PC-9 (cell line): Measurements from ENCODE around the gene ZFPM1. TPM values are rescaled to one million over a fixed set of nuclear protein-coding genes. Genes with fewer than 3 reads are reported as not detected.

Experiments used
- BruUV-seq: library from RNA; stranded (reverse); fragments of 400-500 nt; replicated peaks from 2 replicates; lab custom pipeline; 2021; lab: Mats Ljungman, UMichigan
- CTCF ChIA-PET: fragments of 300-600 bp; sonication (Branson Sonifier 250); formaldehyde crosslinking; loops from one replicate; lab custom pipeline; 2022; ENCODE audit warnings: antibody characterized with exemption; lab: Charles Lee
- POLR2A ChIA-PET: fragments of 300-600 bp; sonication (Branson Sonifier 250); formaldehyde crosslinking; loops from one replicate; lab custom pipeline; 2022; ENCODE audit warnings: antibody characterized with exemption; ENCODE audit not compliant: unreplicated experiment; lab: Charles Lee
- DNase-seq, 2 experiments: peaks; one replicate each; pipeline versions ENCODE4 v3.0.0 to v3.0.0-alpha.2; 2015 to 2022; ENCODE audit warnings: mixed read lengths in 1 of 2
- H2AFZ ChIP-seq: fragments of 200-600 bp; sonication (generic); 2 replicates; pipeline ENCODE4 v1.8.1; 2017; ENCODE audit warnings: antibody characterized with exemption
- H3F3A ChIP-seq: fragments of 200-600 bp; sonication (generic); 2 replicates; pipeline ENCODE4 v1.8.1; 2017; ENCODE audit warnings: antibody characterized with exemption, mild to moderate bottlenecking, low read depth; ENCODE audit not compliant: insufficient read depth
- H3K27ac ChIP-seq: fragments of 200-600 bp; sonication (generic); 2 replicates; pipeline ENCODE4 v1.6.1; 2016; ENCODE audit warnings: mixed run types
- H3K27me3 ChIP-seq: fragments of 200-600 bp; sonication (generic); 2 replicates; pipeline ENCODE4 v1.6.1; 2016; ENCODE audit warnings: low read depth, mixed run types; ENCODE audit not compliant: insufficient read depth
- H3K36me3 ChIP-seq: fragments of 200-600 bp; sonication (generic); 2 replicates; pipeline ENCODE4 v1.6.1; 2016; ENCODE audit warnings: low read depth, mixed run types
- H3K4me1 ChIP-seq: fragments of 200-600 bp; sonication (generic); replicated peaks from 2 replicates; pipeline ENCODE4 v1.6.1; 2016; ENCODE audit warnings: mixed run types; ENCODE audit not compliant: insufficient read depth
- H3K4me2 ChIP-seq: fragments of 200-600 bp; sonication (generic); 2 replicates; pipeline ENCODE4 v1.6.1; 2017; ENCODE audit warnings: mixed run types
- H3K4me3 ChIP-seq: fragments of 200-600 bp; sonication (generic); 2 replicates; pipeline ENCODE4 v1.6.1; 2016; ENCODE audit warnings: mixed run types
- H3K79me2 ChIP-seq: fragments of 200-600 bp; sonication (generic); 2 replicates; pipeline ENCODE4 v1.6.1; 2017; ENCODE audit warnings: low read depth, mixed run types
- H3K9me2 ChIP-seq: fragments of 200-600 bp; sonication (generic); 2 replicates; pipeline ENCODE4 v1.8.1; 2017; ENCODE audit warnings: mild to moderate bottlenecking; ENCODE audit not compliant: insufficient read depth
- H3K9me3 ChIP-seq: fragments of 200-600 bp; sonication (generic); 2 replicates; pipeline ENCODE4 v1.8.1; 2016; ENCODE audit warnings: low read depth; ENCODE audit not compliant: insufficient read depth
- H4K20me1 ChIP-seq: fragments of 200-600 bp; sonication (generic); 2 replicates; pipeline ENCODE4 v1.8.1; 2017; ENCODE audit not compliant: insufficient read depth
- EZH2 ChIP-seq: fragments of 200-600 bp; sonication (generic); IDR thresholded peaks from 2 replicates; pipeline ENCODE4 v1.8.0; 2017; ENCODE audit warnings: antibody characterized with exemption, low read depth
- intact Hi-C: fragments of 100-400 bp; cut with micrococcal nuclease; formaldehyde crosslinking; loops from one replicate; pipeline ENCODE4 v1.10.0; 2022; ENCODE audit not compliant: unreplicated experiment
- total RNA-seq: library from RNA; stranded (reverse); gene quantifications from 2 replicates; pipeline ENCODE4 v1.2.3, GENCODE V29; 2021
- TF ChIP-seq, protein P1 (sequence below): fragments of 200-600 bp; sonication (generic); conservative IDR thresholded peaks from 2 replicates; pipeline ENCODE4 v1.6.1; 2017; ENCODE audit warnings: mixed run types, antibody characterized with exemption, mild to moderate bottlenecking, moderate library complexity

Gene ZFPM1
- total RNA-seq, 1 experiment from 2014 or later, result 19.7 TPM

DNA sequence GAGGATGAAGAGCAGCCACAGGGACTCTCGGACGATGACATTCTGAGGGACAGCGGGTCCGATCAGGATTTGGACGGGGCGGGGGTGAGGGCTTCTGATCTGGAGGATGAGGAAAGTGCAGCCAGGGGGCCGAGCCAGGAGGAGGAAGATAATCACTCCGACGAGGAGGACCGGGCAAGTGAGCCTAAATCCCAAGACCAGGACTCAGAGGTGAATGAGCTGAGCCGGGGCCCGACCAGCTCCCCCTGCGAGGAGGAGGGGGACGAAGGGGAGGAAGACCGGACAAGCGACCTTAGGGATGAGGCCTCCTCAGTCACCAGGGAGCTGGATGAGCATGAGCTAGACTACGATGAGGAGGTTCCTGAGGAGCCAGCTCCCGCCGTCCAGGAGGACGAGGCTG lies 124.1 kb downstream of the ZFPM1 start:
- intact Hi-C loops, result no loop called here
- Histone ChIP-seq H3F3A (no peaks in the 10 kb centered on the region), H3K79me2 (peaks cover 48% of the 10 kb centered on the region), H3K4me3 (no peak overlapping the region), H3K4me1 (peaks cover 2% of the 10 kb centered on the region; the same call in 1 of the 2 replicates), H4K20me1 (peaks cover 64% of the 10 kb centered on the region), H3K4me2 (no peak overlapping the region), H3K9me3 (no peaks in the 10 kb centered on the region), H2AFZ (no peak overlapping the region), H3K36me3 (0 out of 2 replicates have a peak, but pooled peaks cover 7% of the 10 kb centered on the region), H3K27ac (no peak overlapping the region), H3K9me2 (no peaks in the 10 kb centered on the region), H3K27me3 (no peaks in the 10 kb centered on the region)
- POLR2A ChIA-PET, result no interaction called here
- CTCF ChIA-PET, result no interaction called here
- TF ChIP-seq, protein P1, sequence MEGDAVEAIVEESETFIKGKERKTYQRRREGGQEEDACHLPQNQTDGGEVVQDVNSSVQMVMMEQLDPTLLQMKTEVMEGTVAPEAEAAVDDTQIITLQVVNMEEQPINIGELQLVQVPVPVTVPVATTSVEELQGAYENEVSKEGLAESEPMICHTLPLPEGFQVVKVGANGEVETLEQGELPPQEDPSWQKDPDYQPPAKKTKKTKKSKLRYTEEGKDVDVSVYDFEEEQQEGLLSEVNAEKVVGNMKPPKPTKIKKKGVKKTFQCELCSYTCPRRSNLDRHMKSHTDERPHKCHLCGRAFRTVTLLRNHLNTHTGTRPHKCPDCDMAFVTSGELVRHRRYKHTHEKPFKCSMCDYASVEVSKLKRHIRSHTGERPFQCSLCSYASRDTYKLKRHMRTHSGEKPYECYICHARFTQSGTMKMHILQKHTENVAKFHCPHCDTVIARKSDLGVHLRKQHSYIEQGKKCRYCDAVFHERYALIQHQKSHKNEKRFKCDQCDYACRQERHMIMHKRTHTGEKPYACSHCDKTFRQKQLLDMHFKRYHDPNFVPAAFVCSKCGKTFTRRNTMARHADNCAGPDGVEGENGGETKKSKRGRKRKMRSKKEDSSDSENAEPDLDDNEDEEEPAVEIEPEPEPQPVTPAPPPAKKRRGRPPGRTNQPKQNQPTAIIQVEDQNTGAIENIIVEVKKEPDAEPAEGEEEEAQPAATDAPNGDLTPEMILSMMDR, result no peak
- no peak for TF ChIP-seq EZH2
- no TSS peak for BruUV-seq
- DNase-seq, result no peak

- Histone ChIP-seq H3K4me2 (no peak overlapping the region), H4K20me1 (peaks cover 57% of the 10 kb centered on the region), H3K27me3 (no peaks in the 10 kb centered on the region), H3K9me3 (no peaks in the 10 kb centered on the region), H3K4me1 (no peaks in the 10 kb centered on the region), H3K9me2 (no peaks in the 10 kb centered on the region), H2AFZ (no peak overlapping the region), H3F3A (no peaks in the 10 kb centered on the region), H3K4me3 (no peak overlapping the region), H3K27ac (no peak overlapping the region), H3K36me3 (no peaks in the 10 kb centered on the region), H3K79me2 (peaks cover 47% of the 10 kb centered on the region)
- DNase-seq, result no peak
- CTCF ChIA-PET, result no interaction called here
- no TSS peak for BruUV-seq
- TF ChIP-seq, protein P1, result no peak
- no peak for TF ChIP-seq EZH2
- POLR2A ChIA-PET, result no interaction called here
- intact Hi-C loops, result no loop called here
These were observed 125.6 kb downstream of the ZFPM1 start for GRCh38 chr16:88578446-88579313.

DNA sequence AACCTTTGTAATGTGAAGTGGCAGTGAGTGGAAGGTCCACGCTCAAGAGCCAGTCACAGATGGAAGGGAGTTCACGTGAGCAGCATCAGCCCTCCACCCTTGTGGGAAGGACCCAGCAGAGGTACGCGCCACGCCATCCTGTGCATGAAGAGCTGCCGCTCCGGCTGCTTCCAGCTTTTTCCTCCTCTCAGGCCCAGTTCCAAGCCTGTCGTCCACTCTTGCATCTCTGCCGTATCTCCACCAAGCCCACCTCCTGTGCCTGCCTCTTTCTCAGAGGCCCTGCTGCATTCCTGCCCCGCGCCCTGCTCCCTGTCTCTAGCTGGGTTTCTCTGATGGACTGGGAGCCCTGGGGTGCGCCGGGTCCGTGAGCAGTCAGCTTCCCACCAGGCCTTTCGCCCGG lies 127.3 kb downstream of the ZFPM1 start:
- no peak overlapping the region for H2AFZ ChIP-seq
- H3K4me3 ChIP-seq, result no peak overlapping the region
- no peak for TF ChIP-seq EZH2
- TF ChIP-seq, protein P1, result no peak
- no peaks in the 10 kb centered on the region for H3F3A ChIP-seq
- no peak overlapping the region for H3K4me2 ChIP-seq
- H3K36me3 ChIP-seq, result no peaks in the 10 kb centered on the region
- H3K27me3 ChIP-seq, result no peaks in the 10 kb centered on the region
- H4K20me1 ChIP-seq, result peaks cover 57% of the 10 kb centered on the region
- peaks cover 36% of the 10 kb centered on the region for H3K79me2 ChIP-seq
- H3K4me1 ChIP-seq, result no peaks in the 10 kb centered on the region
- no TSS peak for BruUV-seq
- intact Hi-C loops, result no loop called here
- H3K27ac ChIP-seq, result no peak overlapping the region
- POLR2A ChIA-PET, result no interaction called here
- no peaks in the 10 kb centered on the region for H3K9me2 ChIP-seq
- H3K9me3 ChIP-seq, result no peaks in the 10 kb centered on the region
- CTCF ChIA-PET, result no interaction called here
- no peak for DNase-seq
